ENCODE data around the gene PRDM15.
A peak's percentile ranks its signal among the peaks of the same experiment; 100 is the strongest.

GRCh38 chr21:41816583-41817165 lies 62.5 kb downstream of the PRDM15 start:
- TF ChIP-seq CTCF (IDR thresholded peaks at IDR 0.05) (peak in 5 of 7 experiments; percentile 63 to 80 (median 71)), POLR2AphosphoS5 (IDR thresholded peaks at IDR 0.05) (no peak), POLR2A (IDR thresholded peaks at IDR 0.05) (no peak)

Measured in stomach (tissue), 4 donors.